Measurements from ENCODE around the gene TMEM141.

TMEM141 gene

GRCh38 chr9:136804509-136805206 lies 13.5 kb downstream of the TMEM141 start:
- DNase-seq: no peak
- Mint-ChIP-seq H3K27me3 (peaks cover 14% of the 10 kb centered on the region), H3K4me3 (no peak overlapping the region), H3K27ac (no peak overlapping the region), H3K9me3 (no peaks in the 10 kb centered on the region), H3K4me1 (ENCODE audit: low read depth) (peaks cover 36% of the 10 kb centered on the region), H3K36me3 (ENCODE audit: low read depth) (peaks cover 22% of the 10 kb centered on the region)

GRCh38 chr9:136805207-136805740 lies 14.1 kb downstream of the TMEM141 start:
- Mint-ChIP-seq H3K27ac (no peak overlapping the region), H3K4me1 (ENCODE audit: low read depth) (peaks cover 38% of the 10 kb centered on the region), H3K9me3 (no peaks in the 10 kb centered on the region), H3K4me3 (no peak overlapping the region), H3K27me3 (peaks cover 11% of the 10 kb centered on the region), H3K36me3 (ENCODE audit: low read depth) (peaks cover 28% of the 10 kb centered on the region)
- no peak for DNase-seq

GRCh38 chr9:136806067-136806466 lies 14.9 kb downstream of the TMEM141 start:
- Mint-ChIP-seq H3K27me3 (peaks cover 6% of the 10 kb centered on the region), H3K4me3 (peak overlapping the region; percentile 87), H3K36me3 (ENCODE audit: low read depth) (peaks cover 33% of the 10 kb centered on the region), H3K9me3 (no peaks in the 10 kb centered on the region), H3K4me1 (ENCODE audit: low read depth) (peaks cover 33% of the 10 kb centered on the region), H3K27ac (no peak overlapping the region)
- DNase-seq: no peak

GRCh38 chr9:136806631-136807201 lies 15.6 kb downstream of the TMEM141 start:
- peaks cover 40% of the 10 kb centered on the region for H3K36me3 Mint-ChIP-seq (ENCODE audit: low read depth)
- peak; percentile 28 for DNase-seq
- H3K27me3 Mint-ChIP-seq: peaks cover 6% of the 10 kb centered on the region
- H3K27ac Mint-ChIP-seq: peak overlapping the region; percentile 93
- no peaks in the 10 kb centered on the region for H3K9me3 Mint-ChIP-seq
- H3K4me3 Mint-ChIP-seq: peak overlapping the region; percentile 87
- H3K4me1 Mint-ChIP-seq (ENCODE audit: low read depth): peaks cover 31% of the 10 kb centered on the region

GRCh38 chr9:136807281-136808074 lies 16.3 kb downstream of the TMEM141 start, which contains the start of gene RABL6:
RABL6 (plus strand) TSS chr9:136807948; CDS start chr9:136808197, 249 bp downstream.
- Mint-ChIP-seq H3K4me1 (ENCODE audit: low read depth) (peaks cover 33% of the 10 kb centered on the region), H3K27ac (peak within 1 kb of the TSS; percentile 93)
- peak; percentile 90 for DNase-seq

GRCh38 chr9:136808075-136808805 lies 17.1 kb downstream of the TMEM141 start:
- Mint-ChIP-seq H3K4me3 (peak overlapping the region; percentile 82), H3K36me3 (ENCODE audit: low read depth) (peaks cover 54% of the 10 kb centered on the region), H3K27ac (peak overlapping the region; percentile 82), H3K9me3 (no peaks in the 10 kb centered on the region), H3K4me1 (ENCODE audit: low read depth) (peaks cover 41% of the 10 kb centered on the region), H3K27me3 (no peaks in the 10 kb centered on the region)
- DNase-seq: peak; percentile 74

More at GRCh38 chr9:136807281-136808074, 16.3 kb downstream of the TMEM141 start, which contains the start of gene RABL6:
- Mint-ChIP-seq H3K27me3 (no peaks in the 10 kb centered on the region), H3K4me3 (peak within 1 kb of the TSS; percentile 87), H3K36me3 (ENCODE audit: low read depth) (peaks cover 46% of the 10 kb centered on the region), H3K9me3 (no peaks in the 10 kb centered on the region)

- H3K4me1 Mint-ChIP-seq (ENCODE audit: low read depth): peaks cover 44% of the 10 kb centered on the region
- H3K27me3 Mint-ChIP-seq: no peaks in the 10 kb centered on the region
- H3K9me3 Mint-ChIP-seq: no peaks in the 10 kb centered on the region
- peak overlapping the region; percentile 82 for H3K27ac Mint-ChIP-seq
- H3K36me3 Mint-ChIP-seq (ENCODE audit: low read depth): peaks cover 59% of the 10 kb centered on the region
- no peak for DNase-seq
- peak overlapping the region; percentile 80 for H3K4me3 Mint-ChIP-seq
Observed at GRCh38 chr9:136808806-136809158, 17.6 kb downstream of the TMEM141 start.

- Mint-ChIP-seq H3K9me3 (no peaks in the 10 kb centered on the region), H3K4me3 (no peak overlapping the region), H3K27ac (no peak overlapping the region)
Observed at GRCh38 chr9:136814725-136815421, 23.7 kb downstream of the TMEM141 start.

GRCh38 chr9:136815422-136815782 lies 24.3 kb downstream of the TMEM141 start:
- no peak for DNase-seq
- H3K4me3 Mint-ChIP-seq: no peak overlapping the region
- no peaks in the 10 kb centered on the region for H3K27me3 Mint-ChIP-seq
- H3K4me1 Mint-ChIP-seq (ENCODE audit: low read depth): peaks cover 23% of the 10 kb centered on the region
- H3K27ac Mint-ChIP-seq: no peak overlapping the region
- peaks cover 68% of the 10 kb centered on the region for H3K36me3 Mint-ChIP-seq (ENCODE audit: low read depth)
- no peaks in the 10 kb centered on the region for H3K9me3 Mint-ChIP-seq

More at GRCh38 chr9:136814725-136815421, 23.7 kb downstream of the TMEM141 start:
- Mint-ChIP-seq H3K27me3 (no peaks in the 10 kb centered on the region), H3K4me1 (ENCODE audit: low read depth) (peaks cover 27% of the 10 kb centered on the region), H3K36me3 (ENCODE audit: low read depth) (peaks cover 71% of the 10 kb centered on the region)
- no peak for DNase-seq

GRCh38 chr9:136820971-136821825 lies 30.1 kb downstream of the TMEM141 start:
- no peak overlapping the region for H3K4me3 Mint-ChIP-seq
- H3K27me3 Mint-ChIP-seq: no peaks in the 10 kb centered on the region
- H3K27ac Mint-ChIP-seq: no peak overlapping the region
- no peaks in the 10 kb centered on the region for H3K9me3 Mint-ChIP-seq
- peaks cover 8% of the 10 kb centered on the region for H3K4me1 Mint-ChIP-seq (ENCODE audit: low read depth)
- H3K36me3 Mint-ChIP-seq (ENCODE audit: low read depth): peaks cover 56% of the 10 kb centered on the region
- no peak for DNase-seq

GRCh38 chr9:136821826-136822544 lies 30.8 kb downstream of the TMEM141 start:
- Mint-ChIP-seq H3K27ac (no peak overlapping the region), H3K9me3 (no peaks in the 10 kb centered on the region), H3K4me1 (ENCODE audit: low read depth) (peaks cover 7% of the 10 kb centered on the region), H3K27me3 (no peaks in the 10 kb centered on the region), H3K4me3 (no peak overlapping the region), H3K36me3 (ENCODE audit: low read depth) (peaks cover 58% of the 10 kb centered on the region)
- DNase-seq: no peak

- Mint-ChIP-seq H3K9me3 (no peaks in the 10 kb centered on the region), H3K36me3 (ENCODE audit: low read depth) (peaks cover 57% of the 10 kb centered on the region), H3K27me3 (no peaks in the 10 kb centered on the region), H3K4me3 (no peak overlapping the region), H3K4me1 (ENCODE audit: low read depth) (peaks cover 6% of the 10 kb centered on the region), H3K27ac (no peak overlapping the region)
- DNase-seq: no peak
Observed at GRCh38 chr9:136823136-136824046, 32.2 kb downstream of the TMEM141 start.

Measured in activated T-cell treated with anti-CD3 and anti-CD28 coated beads, Interleukin-2, amount 50 U/mL, for 24 hours (primary cell).